HG02943 (cell line): ENCODE measurements around the gene RPL38.

Experiments used
- ATAC-seq: cut with Tn5 transposase; IDR thresholded peaks from one replicate; pipeline ENCODE4 v1.9.1; 2021; ENCODE audit warnings: mild to moderate bottlenecking, low read depth, moderate library complexity; ENCODE audit not compliant: unreplicated experiment

RPL38 gene

DNA sequence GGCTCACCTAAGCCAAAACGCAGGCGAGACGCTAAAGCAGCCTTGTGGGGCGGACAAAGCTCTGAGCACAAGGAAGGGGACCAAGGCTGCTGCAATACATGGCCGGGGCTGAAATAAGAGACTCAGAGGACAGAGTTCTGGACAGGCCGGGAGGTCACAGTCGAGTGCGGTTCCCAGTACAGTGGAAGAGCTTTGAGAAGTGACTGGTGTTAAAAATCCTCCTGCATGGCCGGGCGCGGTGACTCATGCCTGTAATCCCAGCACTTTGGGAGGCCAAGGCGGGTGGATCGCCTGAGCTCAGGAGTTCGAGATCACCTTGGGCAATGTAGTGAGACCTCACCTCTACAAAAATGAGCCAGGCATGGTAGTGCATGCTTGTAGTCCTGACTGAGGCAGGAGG, 20.4 kb downstream of the RPL38 start:
- no peak for ATAC-seq

GRCh38 chr17:74224959-74225725, 21.7 kb downstream of the RPL38 start:
- ATAC-seq, result no peak

DNA sequence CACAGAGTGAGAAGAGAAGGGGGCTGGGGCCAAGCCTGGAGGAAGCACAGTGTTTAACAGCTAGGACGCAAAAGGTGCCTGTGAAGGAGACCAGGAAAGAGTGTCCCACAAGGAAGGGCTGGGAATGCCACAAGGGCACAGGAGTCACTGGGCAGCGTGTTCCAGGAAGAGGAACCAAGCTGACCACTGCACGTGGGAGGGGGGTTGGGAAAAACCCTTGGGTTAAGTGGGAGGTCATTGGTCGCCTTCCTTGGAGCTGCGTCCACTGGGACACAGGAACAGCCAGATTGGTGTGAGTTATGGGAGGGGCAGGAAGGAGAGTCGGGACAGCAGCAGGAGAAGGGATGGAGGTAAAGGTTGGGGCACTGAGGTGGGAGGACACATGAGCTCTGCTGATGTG, 22.8 kb downstream of the RPL38 start:
- no peak for ATAC-seq

- no peak for ATAC-seq
Observed at GRCh38 chr17:74227271-74228080, 24.0 kb downstream of the RPL38 start.

DNA sequence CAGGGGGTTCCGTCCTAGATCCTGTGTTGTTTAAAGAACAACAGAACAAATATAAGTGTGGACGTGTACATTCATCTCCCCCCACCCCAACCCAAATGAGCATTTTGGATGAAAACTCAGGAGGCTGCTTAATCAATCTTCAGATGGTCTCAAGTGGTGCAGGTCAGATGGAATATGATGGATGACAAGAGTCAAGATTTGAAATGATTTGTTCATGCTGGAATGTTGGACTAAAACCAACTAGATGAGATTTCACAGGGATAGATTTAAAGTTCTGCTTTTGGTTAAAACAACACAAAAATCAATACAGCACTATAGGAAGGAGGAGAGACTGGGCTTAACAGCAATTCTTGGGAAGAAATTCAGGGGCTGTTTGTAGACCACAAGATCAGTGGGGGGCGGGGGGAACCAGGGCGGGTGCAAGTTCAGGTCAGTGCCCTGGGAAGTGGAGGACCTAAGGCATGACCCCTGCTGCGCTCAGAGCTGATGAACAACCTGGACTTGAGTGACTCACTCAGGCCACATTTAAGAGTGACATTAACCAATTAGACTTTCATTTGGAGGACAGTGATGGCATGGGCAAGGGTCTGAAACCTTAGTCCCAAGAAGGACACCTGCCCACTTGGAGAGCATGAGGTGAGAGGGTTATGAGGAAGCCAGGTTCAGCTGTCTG, 25.0 kb downstream of the RPL38 start:
- no peak for ATAC-seq

DNA sequence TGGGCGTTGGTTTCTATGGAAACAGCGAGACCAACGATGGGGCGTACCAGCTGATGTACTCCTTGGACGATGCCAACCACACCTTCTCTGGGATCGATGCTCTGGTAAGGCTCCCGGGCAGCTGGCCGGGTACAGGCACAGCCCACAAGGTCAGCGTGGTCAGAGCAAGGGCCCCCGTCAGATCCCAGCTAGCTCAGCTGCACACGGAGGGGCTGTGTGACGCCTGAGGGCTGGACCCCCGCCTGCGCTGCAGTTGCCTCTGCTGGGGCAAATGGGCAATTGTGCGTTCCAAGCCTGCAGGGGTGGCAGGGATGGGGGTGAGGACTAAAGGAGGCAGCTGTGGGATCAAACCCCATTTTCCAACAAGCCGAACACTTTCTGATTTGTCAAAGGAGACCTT, 27.4 kb downstream of the RPL38 start:
- ATAC-seq, result no peak

DNA sequence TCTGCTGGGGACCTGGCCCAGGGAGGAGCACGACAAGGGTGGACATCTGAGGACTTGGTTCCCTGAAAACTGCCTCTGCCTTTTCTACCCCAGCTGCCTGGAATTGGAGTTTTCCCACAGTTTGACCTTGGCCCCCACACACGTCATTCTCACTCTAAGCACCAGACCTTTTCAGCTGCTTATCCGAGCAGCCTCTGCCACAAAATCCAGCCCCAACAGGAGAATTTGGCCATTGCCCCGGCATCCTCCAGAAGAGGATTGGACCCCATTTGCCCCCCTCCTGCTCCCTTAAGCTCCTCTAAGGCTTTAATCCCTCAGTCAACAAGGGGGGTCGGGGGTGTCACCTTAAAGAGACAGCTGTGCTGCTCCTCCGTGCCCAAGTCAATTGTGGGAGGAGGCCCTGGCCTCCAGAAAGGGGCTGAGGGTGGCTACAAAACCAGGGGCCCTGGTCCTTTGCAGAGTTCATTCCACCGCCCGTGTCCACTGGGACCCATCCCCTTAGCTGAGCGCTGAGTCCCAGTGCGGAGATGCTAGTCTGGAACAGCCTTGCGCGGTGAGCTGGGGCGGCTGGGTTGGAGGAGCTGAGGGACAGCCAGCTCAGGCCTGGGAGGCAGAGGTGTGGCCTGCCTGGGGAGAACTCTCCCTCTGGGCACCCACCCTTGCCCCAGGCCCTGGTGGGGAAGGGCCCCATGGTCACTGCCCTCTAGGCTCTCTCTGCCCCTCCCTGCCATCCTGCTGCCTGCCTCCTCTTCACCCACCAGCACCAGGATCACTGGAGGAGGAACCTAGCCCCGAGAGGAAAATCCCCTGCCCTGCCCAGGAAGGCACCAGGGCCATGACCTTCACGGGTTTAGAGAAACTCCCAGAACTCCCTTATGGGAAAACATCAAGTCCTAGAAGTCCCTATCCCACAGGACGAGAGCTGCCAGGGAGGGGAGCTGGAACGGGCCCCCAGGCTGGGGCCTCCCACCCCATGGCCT, 28.7 kb downstream of the RPL38 start:
- no peak for ATAC-seq

DNA sequence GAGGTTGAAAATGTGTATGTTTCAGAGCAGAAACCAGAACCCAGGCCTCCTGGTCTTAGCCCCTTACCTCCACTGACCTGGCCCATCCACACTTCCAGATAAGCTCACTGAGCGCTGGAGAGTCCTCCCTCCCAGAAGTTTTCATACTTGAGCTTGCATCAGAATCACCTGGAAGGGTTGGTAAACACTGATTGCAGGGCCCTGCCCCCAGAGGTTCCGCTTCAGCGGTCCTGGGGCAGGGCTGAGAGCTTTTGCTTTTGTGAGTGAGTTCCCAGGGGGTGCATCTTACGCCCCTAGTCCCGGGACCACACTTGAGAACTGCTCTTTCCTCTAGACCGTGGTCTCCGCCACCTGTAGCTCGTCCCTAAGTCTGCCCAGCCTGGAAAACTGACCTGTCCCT, 30.5 kb downstream of the RPL38 start:
- no peak for ATAC-seq

GRCh38 chr17:74234486-74234885, 31.0 kb downstream of the RPL38 start:
- no peak for ATAC-seq

GRCh38 chr17:74235040-74235581, 31.6 kb downstream of the RPL38 start:
- ATAC-seq, result no peak

- ATAC-seq, result no peak
Observed at GRCh38 chr17:74235911-74236371, 32.5 kb downstream of the RPL38 start.

DNA sequence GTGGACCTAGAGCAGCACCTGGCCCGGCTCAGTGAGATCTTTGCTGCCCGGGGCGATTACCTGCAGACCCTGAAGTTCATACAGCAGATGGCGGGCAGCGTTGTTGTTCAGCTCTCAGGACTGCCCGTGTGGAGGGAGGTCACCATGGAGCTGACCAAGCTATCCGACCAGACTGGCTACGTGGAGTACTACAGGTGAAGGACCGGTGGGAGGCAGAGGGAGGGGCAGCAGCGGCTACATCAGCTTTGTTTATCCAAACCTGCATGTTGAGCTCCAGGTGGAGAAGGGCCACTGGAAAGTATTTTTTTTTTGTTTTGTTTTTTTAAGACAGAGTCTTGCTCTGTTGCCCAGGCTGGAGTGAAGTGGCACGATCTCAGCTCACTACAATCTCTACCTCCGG, 33.8 kb downstream of the RPL38 start:
- ATAC-seq, result no peak

- ATAC-seq, result no peak
Observed at GRCh38 chr17:74239172-74239571, 35.7 kb downstream of the RPL38 start.

DNA sequence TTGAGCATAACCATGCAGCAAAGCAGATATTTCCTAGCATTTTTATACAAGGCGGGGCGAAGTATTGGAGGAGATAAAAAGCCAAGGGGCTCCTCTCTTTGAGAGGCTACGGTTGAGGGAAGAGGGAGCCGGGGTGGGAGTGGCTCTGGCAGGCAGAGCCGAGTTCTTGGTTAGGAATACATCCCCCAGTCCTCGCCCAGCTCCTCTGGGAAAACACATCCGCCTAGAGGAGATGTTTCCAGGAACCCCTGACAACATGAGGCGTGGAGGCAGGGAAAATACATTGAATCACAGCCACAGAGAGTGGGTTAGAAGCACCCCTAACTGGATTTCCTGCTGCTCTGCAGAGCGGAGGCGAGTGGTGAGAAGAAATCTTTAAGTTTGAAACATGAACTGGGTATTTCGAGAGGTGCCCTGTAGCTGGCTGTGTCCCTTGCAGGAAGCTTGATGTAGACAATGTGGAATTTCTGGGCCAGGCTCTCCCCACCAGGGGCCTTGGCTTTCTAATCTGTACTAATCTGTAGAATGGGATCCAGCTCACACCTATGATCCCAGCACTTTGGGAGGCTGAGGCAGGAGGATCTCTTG, 37.2 kb downstream of the RPL38 start:
- ATAC-seq, result no peak

DNA sequence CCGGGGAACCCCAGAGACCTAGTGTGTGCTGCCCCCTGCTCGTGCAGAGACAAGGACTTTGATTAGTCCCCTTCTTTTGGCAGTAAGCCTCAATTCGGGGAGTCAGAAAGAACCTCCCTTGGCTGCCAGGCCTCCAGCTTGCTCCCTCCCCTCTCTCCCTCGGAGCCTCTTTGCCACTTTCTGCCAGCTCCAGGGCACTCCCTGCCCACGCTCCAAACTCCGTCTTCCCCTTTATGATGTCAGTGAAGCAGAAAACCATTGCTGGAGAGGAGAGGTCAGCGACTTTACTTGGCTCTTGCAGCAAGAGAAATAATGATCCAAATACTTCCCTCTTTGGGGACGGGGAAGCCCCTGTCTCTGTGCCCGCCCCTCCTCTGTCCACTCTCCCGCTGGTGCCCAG, 38.0 kb downstream of the RPL38 start:
- no peak for ATAC-seq

GRCh38 chr17:74241847-74242246, 38.4 kb downstream of the RPL38 start:
- no peak for ATAC-seq

DNA sequence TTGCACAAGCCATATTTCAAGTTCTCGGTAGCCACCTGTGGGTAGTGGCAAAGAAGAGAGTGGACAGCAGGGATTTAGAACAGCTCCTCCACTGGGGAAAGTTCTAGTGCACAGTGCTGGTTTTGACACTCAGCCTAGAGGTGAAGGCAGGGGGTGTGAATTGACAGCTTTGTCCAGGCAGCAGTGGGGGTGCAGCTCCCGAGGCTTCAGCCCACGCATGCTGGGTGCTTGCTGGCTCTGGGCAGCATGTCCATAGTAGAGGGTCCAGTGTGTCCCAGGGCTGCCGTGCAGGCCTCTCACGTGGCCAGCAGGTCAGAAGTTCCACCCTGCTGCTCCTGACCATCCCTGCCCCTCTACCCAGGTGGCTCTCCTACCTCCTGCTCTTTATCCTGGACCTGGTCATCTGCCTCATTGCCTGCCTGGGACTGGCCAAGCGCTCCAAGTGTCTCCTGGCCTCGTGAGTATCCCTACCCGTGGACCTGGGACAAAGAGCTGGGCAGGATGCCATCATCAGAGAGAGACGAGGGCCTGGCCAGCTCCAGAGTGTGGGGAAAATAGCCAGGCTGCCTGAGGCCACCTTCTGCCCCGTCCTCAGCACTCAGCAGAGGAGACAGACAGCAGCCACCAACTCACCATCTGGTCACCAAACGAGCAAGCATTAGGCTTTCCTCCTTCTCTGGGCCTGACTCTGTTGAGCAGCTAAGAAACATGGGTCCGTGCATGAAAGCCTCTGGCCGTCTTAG, 39.7 kb downstream of the RPL38 start:
- ATAC-seq, result no peak

DNA sequence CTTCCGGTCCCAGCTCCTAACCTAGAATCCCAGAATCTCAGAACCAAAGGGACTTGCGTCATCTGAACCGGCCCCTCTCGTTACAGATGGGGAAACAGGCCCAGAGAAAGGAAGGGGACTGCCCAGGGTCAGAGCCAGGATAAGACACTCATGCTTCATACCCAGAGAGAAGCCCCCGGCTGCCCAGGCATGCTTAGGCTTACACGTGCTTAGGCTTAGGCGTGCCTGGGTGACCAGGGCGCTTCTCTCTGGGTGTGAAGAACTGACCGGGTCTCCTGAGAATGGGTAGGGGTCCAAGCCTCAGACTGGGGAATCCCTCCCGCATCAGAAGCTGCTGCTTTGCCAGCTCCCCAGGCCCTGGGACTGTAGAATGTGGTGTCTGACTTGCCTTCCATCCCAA, 40.6 kb downstream of the RPL38 start:
- ATAC-seq, result no peak

GRCh38 chr17:74244548-74244947, 41.1 kb downstream of the RPL38 start:
- no peak for ATAC-seq
